K562 (cell line): ENCODE data around the gene NT5DC4. TPM values are rescaled to one million over a fixed set of nuclear protein-coding genes. Genes with fewer than 3 reads are reported as not detected.
A peak's percentile ranks its signal among the peaks of the same experiment; 100 is the strongest.

ENCODE experiments used
- ATAC-seq: fragments of 200-7000 bp; cut with Tn5 transposase; 3 replicates; pipeline ENCODE4 v1.9.1; 2020; ENCODE audit warnings: moderate library complexity
- BruUV-seq: library from RNA; stranded (reverse); fragments of 400-500 nt; replicated peaks from 2 replicates; lab custom pipeline; 2021; lab: Mats Ljungman, UMichigan
- CTCF ChIA-PET: fragments of 300-600 bp; formaldehyde crosslinking; extraction: SDS; loops from one replicate; lab custom pipeline; 2021; ENCODE audit warnings: low intra/inter-chr PET ratio; lab: Yijun Ruan, JAX
- POLR2A ChIA-PET: fragments of 300-600, 350-650 bp; sonication (Branson Sonifier 250); formaldehyde crosslinking; extraction: SDS; loops from one replicate; lab custom pipeline; 2021; ENCODE audit warnings: antibody characterized with exemption, inconsistent platforms; lab: Yijun Ruan, JAX
- DNase-seq, 4 experiments: peaks; one replicate each; pipeline versions ENCODE4 v3.0.0 to v3.0.0-alpha.2; 2011 to 2018; ENCODE audit warnings: low spot score in 3 of 4, mixed read lengths in 3 of 4; ENCODE audit errors: extremely low read depth in 1 of 4
- FAIRE-seq: peaks from 2 replicates; lab custom pipeline; 2011; peaks lifted over from hg19 to GRCh38; lab: Jason Lieb, UNC
- H2AFZ ChIP-seq: 2 replicates; pipeline ENCODE4 v1.6.0; 2011; ENCODE audit warnings: low read depth, low read length, control low read depth, inconsistent platforms
- H3K27ac ChIP-seq: fragments of 200-600 bp; 3 replicates; pipeline ENCODE4 v1.8.0; 2011; ENCODE audit warnings: low read depth, mild to moderate bottlenecking, control low read depth, inconsistent platforms, low read length, moderate library complexity, mixed read lengths; ENCODE audit errors: extremely low read depth
- H3K27me3 ChIP-seq, 2 experiments: fragments of 300-600 bp in 1 of 2; 2 replicates in 1 of 2; 3 replicates in 1 of 2; pipeline versions ENCODE4 v1.6.0 to v1.8.0; 2011; ENCODE audit warnings: inconsistent platforms in 2 of 2, low read length in 2 of 2, mild to moderate bottlenecking in 1 of 2, mixed read lengths in 1 of 2, moderate library complexity in 1 of 2; ENCODE audit not compliant: control insufficient read depth in 2 of 2, insufficient read depth in 2 of 2
- H3K36me3 ChIP-seq: fragments of 300-600 bp; 3 replicates; pipeline ENCODE4 v1.8.0; 2011; ENCODE audit warnings: mild to moderate bottlenecking, low read length, inconsistent platforms; ENCODE audit not compliant: control insufficient read depth, insufficient read depth
- H3K4me1 ChIP-seq, 2 experiments: fragments of 200-600 bp in 1 of 2; replicated peaks in 1 of 2; 2 replicates in 1 of 2; 3 replicates in 1 of 2; pipeline versions ENCODE4 v1.5.1 to v1.8.0; 2011; ENCODE audit warnings: inconsistent platforms in 2 of 2, low read length in 2 of 2, mild to moderate bottlenecking in 1 of 2, mixed read lengths in 1 of 2, moderate library complexity in 1 of 2; ENCODE audit not compliant: control insufficient read depth in 2 of 2, insufficient read depth in 2 of 2
- H3K4me2 ChIP-seq: 2 replicates; pipeline ENCODE4 v1.6.1; 2011; ENCODE audit warnings: low read length, control low read depth, inconsistent platforms, mixed read lengths; ENCODE audit not compliant: insufficient read depth
- H3K4me3 ChIP-seq: fragments of 200-600 bp; sonication (generic), shearing (Covaris generic); 2 replicates; pipeline ENCODE4 v1.5.1; 2016; ENCODE audit warnings: control low read depth, inconsistent platforms
- H3K79me2 ChIP-seq: fragments of 200-600 bp; 3 replicates; pipeline ENCODE4 v1.8.0; 2011; ENCODE audit warnings: low read length, inconsistent platforms; ENCODE audit not compliant: control insufficient read depth, insufficient read depth
- H3K9ac ChIP-seq, 2 experiments: 2 replicates each; pipeline versions ENCODE4 v1.6.0 to v1.6.1; 2011; ENCODE audit warnings: low read depth in 2 of 2, low read length in 2 of 2, control low read depth in 1 of 2, inconsistent platforms in 1 of 2, mild to moderate bottlenecking in 1 of 2, mixed read lengths in 1 of 2; ENCODE audit not compliant: insufficient read depth in 1 of 2
- H3K9me1 ChIP-seq: one replicate; pipeline ENCODE4 v1.6.0; 2011; ENCODE audit warnings: inconsistent platforms, mild to moderate bottlenecking, low read length, moderate library complexity; ENCODE audit not compliant: control insufficient read depth, insufficient read depth
- H3K9me3 ChIP-seq: replicated peaks from 2 replicates; pipeline ENCODE4 v1.5.1; 2011; ENCODE audit warnings: low read depth, low read length, inconsistent platforms; ENCODE audit not compliant: control insufficient read depth, insufficient read depth
- H4K20me1 ChIP-seq: replicated peaks from 2 replicates; pipeline ENCODE4 v1.6.1; 2011; ENCODE audit warnings: low read length, inconsistent platforms, mixed read lengths; ENCODE audit not compliant: control insufficient read depth, insufficient read depth
- CTCFL ChIP-seq: IDR thresholded peaks from 2 replicates; pipeline ENCODE4 v1.6.1; 2011; ENCODE audit warnings: borderline replicate concordance, low read depth, mild to moderate bottlenecking, moderate library complexity, low read length; ENCODE audit not compliant: insufficient read depth, poor library complexity, severe bottlenecking
- MAFF ChIP-seq: IDR thresholded peaks from 2 replicates; pipeline ENCODE4 v1.6.1; 2012; ENCODE audit warnings: low read length, improper control_type of control experiment
- WGBS: fragments of 100-300 bp; shearing (Covaris generic); methylation state at CpG from one replicate; pipeline ENCODE4 v1.1.6; 2016; ENCODE audit warnings: low coverage, mixed read lengths; ENCODE audit not compliant: insufficient coverage; ENCODE audit errors: missing lambda C conversion rate; 5-methylcytosine and 5-hydroxymethylcytosine counted together
- in situ Hi-C: fragments of 300-500 bp; cut with MboI; formaldehyde crosslinking; loops from 4 replicates; pipeline ENCODE4 v1.15.0; 2018; ENCODE audit warnings: inconsistent platforms, mixed read lengths
- intact Hi-C: fragments of 100-400 bp; cut with micrococcal nuclease; formaldehyde crosslinking; loops from 2 replicates; pipeline ENCODE4 v1.14.2; 2022
- polyA plus RNA-seq, 8 experiments: library from polyadenylated mRNA; depleted of rRNA in 4 of 8; stranded (reverse) in 5 of 8; unstranded in 3 of 8; fragments of >200 nt; fragmentation: Nextera tagmentation in 2 of 8; fragmentation: Illumina TruSeq in 1 of 8; extraction: Ambion mirVana in 2 of 8; extraction: Trizol in 1 of 8; gene quantifications; 2 replicates each; pipeline versions ENCODE4 v1.2.1 to v1.2.3, GENCODE V29; 2011 to 2014; ENCODE audit warnings: inconsistent platforms in 1 of 8, missing spikeins in 1 of 8
- total RNA-seq, 7 experiments: library from RNA; depleted of rRNA in 6 of 7; stranded (reverse); fragments of >200 nt in 6 of 7; fragmentation: Illumina TruSeq in 2 of 7; extraction: Trizol in 2 of 7; gene quantifications; 2 replicates each; pipeline versions ENCODE4 v1.2.1 to v1.2.3, GENCODE V29; 2011 to 2021; ENCODE audit warnings: low replicate concordance in 1 of 7
- TF ChIP-seq, protein P1 (sequence below), 3 experiments: IDR thresholded peaks in 2 of 3; conservative IDR thresholded peaks in 1 of 3; 2 replicates each; pipeline ENCODE4 v1.5.1; 2011 to 2012; ENCODE audit warnings: low read length in 3 of 3, mild to moderate bottlenecking in 3 of 3, control low read depth in 2 of 3, improper control_type of control experiment in 1 of 3, inconsistent platforms in 1 of 3, low read depth in 1 of 3, mixed read lengths in 1 of 3, moderate library complexity in 1 of 3; ENCODE audit not compliant: insufficient read depth in 2 of 3

The NT5DC4 gene
- total and polyA plus RNA-seq, 9 of the 15 experiments (the other 6 are each of a cell fraction or from before 2014, with no cell fraction given) = 0.44 to 6.9 (median 2.5) TPM

DNA sequence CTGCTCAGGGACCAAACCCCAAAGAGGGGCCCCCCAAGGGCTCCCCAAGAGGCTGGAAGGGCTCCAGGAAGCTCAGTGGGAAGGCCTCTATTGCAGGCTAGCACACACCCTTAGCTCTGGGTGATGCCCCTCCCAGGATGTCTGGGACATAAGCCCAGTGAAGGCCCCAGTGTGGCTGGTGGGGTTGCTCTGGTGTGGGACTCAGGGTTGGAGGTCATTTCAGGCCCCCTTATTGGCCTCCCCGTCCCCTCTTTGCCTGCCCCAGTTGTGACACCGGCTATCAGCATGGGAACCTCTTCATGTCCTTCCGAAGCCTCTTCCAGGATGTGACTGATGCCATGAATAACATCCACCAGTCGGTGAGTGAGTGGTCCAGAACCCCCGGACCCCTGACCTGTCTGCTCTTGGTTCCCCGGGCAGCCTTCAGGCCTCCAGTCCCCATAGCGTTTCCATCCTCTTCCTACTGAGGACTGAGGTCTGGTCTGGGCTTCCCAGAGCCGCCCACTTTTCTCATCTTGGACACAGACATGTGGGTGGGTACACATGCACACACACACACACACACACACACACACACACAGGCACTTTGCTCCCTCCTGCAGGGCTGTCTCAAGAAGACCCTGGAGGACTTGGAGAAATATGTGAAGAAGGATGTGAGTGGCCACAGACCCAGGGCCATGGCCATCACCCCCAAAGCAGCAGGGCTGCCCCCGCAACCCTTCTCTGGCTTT lies 2.2 kb downstream of the NT5DC4 start:
- Histone ChIP-seq H3K79me2 (no peaks in the 10 kb centered on the region), H3K9ac (peak overlapping the region in 1 of 2 experiments; percentile 57; a peak in 1 of 4 replicates), H3K27me3 (no peaks in the 10 kb centered on the region), H3K4me2 (no peak overlapping the region), H3K4me3 (no peak overlapping the region), H3K9me3 (no peaks in the 10 kb centered on the region), H3K4me1 (peaks cover 35 to 70% of the 10 kb centered on the region in 2 experiments; a peak in 4 of 5 replicates), H3K27ac (no peak overlapping the region), H3K36me3 (no peaks in the 10 kb centered on the region), H3K9me1 (no peaks in the 10 kb centered on the region), H4K20me1 (no peaks in the 10 kb centered on the region), H2AFZ (0 out of 2 replicates have a peak overlapping the region, but pooled peaks have one; percentile 8)
- FAIRE-seq (peak; percentile 66), DNase-seq (no peak), ATAC-seq (no peak)
- intact Hi-C loops = loop anchor here (10.0 kb wide), 1 partner anchor 238 kb away; the partner anchor contains the start of gene TTL
- ChIA-PET CTCF (interaction anchor here (5.2 kb wide), 1 partner anchor 124 kb away, joined by 67 read pairs; no protein-coding TSS in a partner anchor), POLR2A (interaction anchor here (1.4 kb wide), 1 partner anchor 17 kb away, joined by 3 read pairs; no protein-coding TSS in a partner anchor)
- no TSS peak for BruUV-seq
- in situ Hi-C loops = no loop called here
- 81% methylated on average over 8 of the region's 9 CpGs for WGBS
- TF ChIP-seq, protein P1, sequence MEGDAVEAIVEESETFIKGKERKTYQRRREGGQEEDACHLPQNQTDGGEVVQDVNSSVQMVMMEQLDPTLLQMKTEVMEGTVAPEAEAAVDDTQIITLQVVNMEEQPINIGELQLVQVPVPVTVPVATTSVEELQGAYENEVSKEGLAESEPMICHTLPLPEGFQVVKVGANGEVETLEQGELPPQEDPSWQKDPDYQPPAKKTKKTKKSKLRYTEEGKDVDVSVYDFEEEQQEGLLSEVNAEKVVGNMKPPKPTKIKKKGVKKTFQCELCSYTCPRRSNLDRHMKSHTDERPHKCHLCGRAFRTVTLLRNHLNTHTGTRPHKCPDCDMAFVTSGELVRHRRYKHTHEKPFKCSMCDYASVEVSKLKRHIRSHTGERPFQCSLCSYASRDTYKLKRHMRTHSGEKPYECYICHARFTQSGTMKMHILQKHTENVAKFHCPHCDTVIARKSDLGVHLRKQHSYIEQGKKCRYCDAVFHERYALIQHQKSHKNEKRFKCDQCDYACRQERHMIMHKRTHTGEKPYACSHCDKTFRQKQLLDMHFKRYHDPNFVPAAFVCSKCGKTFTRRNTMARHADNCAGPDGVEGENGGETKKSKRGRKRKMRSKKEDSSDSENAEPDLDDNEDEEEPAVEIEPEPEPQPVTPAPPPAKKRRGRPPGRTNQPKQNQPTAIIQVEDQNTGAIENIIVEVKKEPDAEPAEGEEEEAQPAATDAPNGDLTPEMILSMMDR (IDR thresholded peaks at IDR 0.05 in 2 of 3, conservative IDR thresholded peaks at IDR 0.05 in 1 of 3; ENCODE audit: insufficient read depth in 2 of 3, low read depth in 1 of 3, low read length in 3 of 3) = peak in 2 of 3 experiments; percentile 10 to 14; a peak in 1 of 6 replicates
- TF ChIP-seq MAFF (no peak), CTCFL (peak; percentile 10)
